ENCODE data around the gene AZGP1.
"Not testable (repeated sequence)": the region's sequence is repeated elsewhere in the genome, so short reads cannot be mapped to it uniquely, and the experiment has no call there.

AZGP1 gene

DNA sequence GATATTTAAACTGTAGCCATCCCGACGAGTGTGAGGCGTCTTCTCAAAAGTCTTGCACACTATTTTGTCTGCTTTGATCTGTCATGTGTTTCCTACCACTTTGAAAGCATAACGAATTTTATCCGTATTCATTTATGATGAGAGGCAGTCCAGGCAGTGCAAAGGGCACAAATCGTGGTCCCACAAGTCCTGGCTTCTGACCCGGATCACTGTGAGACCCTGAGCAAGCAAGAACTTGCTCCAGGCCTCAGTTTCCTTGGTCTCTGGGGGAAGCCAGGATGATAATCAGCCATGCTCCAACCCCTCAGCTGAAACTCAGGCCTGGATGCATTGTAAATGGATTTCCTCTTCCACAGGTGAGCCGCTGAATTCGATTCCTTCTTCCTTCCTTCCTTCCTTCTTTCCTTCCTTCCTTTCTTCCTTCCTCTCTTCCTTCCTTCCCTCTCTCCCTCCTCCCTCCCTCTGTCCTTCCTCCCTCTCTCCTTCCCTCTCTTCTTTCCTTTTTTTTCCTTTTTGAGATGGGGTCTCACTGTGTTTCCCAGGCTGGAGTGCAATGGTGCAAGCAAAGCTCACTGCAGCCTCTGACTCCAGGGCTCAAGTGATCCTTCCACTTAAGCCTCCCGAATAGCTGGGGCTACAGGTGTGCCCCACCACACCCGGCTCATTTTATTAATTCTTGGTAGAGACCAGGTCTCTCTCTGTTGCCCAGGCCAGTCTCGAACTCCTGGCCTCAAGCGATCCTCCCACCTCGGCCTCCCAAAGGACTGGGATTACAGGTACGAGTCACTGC lies 21.1 kb upstream of the AZGP1 start:
- DNase-seq, result no peak

DNA sequence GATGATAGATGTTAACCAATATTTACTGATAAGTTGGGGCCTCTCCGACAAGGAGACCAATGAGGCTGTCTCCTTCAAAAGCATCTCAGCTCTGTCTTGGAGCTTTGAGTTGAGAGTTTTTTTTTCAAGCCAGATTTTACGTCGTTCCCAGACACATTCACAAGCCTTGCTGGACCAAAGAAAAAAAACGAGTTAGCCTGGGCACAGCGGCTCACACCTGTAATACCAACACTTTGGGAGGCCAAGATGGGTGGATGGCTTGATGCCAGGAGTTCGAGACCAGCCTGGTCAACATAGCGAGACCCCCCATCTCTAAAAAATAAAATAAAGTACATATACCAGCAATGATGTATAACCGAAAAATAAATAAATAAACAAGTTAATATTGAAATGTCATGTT lies 19.0 kb upstream of the AZGP1 start:
- no peak for DNase-seq

DNA sequence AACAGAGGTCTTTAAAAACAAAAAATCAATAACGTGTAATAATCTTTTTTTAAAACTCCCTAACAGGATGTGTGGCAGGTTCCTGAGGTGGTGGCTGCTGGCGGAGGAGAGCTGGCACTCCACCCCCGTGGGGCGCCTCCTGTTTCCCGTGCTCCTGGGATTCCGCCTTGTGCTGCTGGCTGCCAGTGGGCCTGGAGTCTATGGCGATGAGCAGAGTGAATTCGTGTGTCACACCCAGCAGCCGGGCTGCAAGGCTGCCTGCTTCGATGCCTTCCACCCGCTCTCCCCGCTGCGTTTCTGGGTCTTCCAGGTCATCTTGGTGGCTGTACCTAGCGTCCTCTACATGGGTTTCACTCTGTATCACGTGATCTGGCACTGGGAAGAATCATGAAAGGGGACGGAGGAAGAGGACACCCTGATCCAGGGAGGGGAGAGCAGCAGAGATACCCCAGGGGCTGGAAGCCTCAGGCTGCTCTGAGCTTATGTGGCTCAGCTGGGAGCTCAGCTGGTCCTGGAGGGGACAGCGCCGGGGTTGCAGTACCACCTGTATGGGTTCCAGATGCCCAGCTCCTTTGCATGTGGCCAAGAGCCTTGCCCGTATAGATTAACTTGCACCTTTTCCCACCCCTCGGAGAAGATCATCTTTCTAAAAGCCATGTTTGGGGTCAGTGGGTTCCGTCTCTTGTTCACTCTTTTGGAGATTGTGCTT lies 16.7 kb upstream of the AZGP1 start:
- no peak for DNase-seq

DNA sequence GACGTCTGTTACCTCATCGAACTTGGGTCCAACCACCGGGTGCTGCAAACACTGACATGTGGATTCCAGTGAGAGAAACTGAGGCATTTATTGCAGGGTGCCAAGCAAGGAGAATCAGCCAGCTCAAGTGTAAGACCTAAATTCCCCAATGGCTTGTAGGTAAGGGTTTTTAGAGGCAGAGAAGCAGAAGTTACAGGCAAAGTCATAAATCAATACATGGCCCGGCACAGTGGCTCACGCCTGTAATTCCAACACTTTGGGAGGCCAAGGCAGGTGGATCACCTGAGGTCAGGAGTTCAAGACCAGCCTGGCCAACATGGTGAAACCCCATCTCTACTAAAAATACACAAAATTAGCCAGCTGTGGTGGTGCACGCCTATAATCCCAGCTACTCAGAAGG lies 15.7 kb upstream of the AZGP1 start:
- DNase-seq, result not testable (repeated sequence)

DNA sequence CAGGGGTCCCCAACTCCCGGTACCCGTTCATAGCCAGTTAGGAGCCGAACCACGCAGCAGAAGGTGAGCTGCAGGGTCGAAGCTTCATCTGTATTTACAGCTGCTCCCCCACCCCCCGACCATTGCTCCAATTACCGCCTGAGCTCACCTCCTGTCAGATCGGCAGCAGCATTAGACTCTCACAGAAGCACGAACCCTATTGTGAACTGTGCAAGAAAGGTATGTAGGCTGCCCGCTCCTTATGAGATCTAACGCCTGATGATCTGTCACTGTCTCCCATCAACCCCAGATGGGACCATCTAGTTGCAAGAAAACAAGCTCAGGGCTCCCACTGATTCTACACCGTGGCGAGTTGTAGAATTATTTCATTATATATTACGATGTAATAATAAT lies 14.6 kb upstream of the AZGP1 start:
- DNase-seq, result no peak

DNA sequence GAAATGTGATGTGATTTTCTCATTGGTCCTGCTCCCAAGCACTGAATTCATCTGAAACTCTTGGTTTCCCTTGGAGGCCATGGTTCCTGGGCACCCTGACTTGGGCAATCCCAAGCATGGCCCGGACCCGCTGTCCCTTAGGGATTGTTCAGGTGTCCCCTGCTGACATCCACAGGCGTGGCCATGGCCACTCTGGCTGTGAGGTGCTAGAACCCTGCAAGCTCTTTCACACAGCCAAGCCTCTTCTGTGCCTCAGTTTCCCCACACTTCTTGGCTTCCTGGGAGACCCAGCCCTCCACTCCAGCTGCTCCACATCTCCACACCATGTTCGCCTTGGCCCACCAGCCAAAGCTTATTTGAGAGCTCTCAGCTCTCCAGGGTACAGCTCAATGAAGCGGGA lies 12.0 kb upstream of the AZGP1 start:
- DNase-seq, result no peak

DNA sequence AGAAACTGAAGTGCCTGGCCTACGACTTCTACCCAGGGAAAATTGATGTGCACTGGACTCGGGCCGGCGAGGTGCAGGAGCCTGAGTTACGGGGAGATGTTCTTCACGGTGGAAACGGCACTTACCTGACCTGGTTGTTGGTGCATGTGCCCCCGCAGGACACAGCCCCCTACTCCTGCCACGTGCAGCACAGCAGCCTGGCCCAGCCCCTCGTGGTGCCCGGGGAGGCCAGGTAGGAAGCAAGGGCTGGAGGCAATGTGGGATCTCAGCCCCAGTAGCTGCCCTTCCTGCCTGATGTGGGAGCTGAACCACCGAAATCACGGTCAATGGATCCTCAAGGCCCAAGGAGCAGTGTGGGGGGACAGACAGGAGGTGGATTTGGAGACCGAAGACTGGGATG lies 11.5 kb upstream of the AZGP1 start:
- DNase-seq, result not testable (repeated sequence)

DNA sequence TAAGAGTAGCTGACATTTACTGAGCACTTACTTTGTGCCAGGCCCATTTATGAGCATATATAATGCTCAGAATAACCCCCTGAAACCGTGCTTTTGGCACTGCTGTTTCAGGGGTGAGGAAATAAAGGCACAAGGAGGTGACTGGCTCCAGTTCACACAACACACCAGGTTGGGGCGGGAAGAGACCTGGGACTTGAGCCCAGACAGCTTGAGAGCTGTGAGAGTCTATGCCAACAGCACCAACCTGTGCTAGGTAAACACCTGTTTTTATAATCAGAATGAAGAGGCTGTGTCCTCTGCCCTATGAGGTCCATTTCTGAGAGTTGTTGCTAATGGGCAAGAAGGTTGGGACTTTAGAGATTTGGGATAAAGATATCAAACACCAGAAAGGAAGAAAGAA lies 8.8 kb upstream of the AZGP1 start:
- DNase-seq, result no peak

DNA sequence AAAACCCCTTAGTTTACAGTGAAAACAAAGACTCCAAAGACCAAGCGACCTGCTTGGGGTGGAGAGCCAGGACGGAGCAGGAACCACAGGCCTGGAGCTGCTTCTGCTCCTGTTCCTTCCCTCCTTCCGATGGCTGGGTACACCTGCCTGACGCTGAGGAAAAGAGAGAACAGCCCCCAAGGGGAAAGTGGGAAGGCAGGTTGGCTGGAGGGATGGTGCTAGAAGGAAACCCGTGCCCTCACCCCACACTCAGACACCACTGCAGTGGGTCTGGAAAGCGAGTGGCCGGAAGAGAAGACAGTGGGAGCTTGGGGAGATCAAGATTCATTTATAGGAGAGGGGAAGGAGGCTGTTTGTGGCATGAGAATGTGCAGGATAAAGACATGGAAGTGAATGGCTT lies 5.2 kb upstream of the AZGP1 start:
- DNase-seq, result not testable (repeated sequence)

DNA sequence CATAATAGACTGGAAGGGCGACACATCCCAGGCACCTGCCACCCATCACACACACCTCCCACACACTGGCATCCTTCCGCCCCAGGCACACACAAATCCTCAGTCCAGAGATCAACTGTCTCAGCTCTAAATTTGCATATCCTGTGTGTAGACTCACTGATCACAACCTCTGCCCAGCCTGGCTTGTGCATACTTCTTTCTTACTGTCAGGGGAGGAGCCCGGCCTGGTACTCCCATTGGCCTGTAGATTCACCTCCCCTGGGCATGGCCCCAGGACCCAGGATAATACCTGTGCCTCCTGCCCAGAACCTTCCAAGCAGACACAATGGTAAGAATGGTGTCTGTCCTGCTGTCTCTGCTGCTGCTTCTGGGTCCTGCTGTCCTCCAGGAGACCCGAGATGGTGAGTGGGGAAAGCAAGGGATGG lies 4.6 kb upstream of the AZGP1 start:
- peak in 1 of 2 experiments; percentile 17 for DNase-seq

DNA sequence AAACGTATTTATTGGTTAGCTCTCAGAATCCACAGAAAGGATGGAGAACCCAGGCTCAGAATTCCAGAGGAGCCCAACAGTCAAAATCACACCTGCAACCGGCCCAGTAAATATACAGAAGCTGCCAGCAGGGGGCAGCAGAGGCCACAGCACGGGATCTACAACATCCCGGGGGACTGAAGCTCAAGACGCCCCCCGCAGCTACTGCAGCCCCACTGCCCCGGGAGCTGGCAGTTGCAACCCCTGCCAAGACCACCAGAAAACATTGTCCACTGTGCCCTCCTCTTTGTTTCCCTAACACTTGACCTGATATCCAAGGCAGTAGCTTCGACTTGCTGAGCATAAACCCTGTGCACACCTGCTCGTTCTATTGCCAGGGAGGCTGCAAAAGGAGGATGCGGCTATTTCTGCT lies 4.0 kb upstream of the AZGP1 start:
- DNase-seq, result peak; percentile 73 to 75

DNA sequence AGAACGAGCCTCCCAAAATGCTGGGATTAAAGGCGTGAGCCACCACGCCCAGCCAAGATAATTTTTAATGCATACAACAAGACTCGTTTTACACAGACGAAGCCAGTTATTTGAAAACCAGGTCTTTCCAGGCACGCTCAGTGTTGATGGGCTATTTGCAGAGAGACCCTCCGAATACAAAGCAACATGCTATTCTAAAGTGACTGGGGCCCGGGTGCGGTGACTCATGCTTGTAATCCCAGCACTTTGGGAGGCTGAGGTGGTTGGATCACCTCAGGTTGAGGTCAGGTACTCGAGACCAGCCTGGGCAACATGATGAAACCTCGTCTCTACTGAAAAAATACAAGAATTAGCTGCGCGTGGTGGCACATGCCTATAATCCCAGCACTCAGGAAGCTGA lies 795 bp upstream of the AZGP1 start:
- DNase-seq, result no peak

DNA sequence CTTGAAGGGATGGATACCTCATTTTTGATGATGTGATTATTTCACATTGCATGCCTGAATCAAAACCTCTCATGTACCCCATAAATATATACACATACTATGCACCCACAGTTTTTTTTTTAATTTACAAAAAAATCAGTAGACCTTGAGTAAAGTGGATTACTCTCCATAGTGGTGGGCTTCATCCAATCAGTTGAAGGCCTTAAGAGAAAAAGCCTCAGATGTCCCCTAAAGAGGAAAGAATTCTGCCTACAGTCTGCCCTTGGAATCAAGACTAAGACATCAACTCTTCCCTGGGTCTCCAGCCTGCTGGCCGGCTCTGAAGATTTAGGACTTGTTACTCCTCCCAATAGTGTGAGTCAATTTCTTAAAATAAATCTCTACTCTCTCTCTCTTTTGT lies 1.1 kb downstream of the AZGP1 start:
- DNase-seq, result no peak

DNA sequence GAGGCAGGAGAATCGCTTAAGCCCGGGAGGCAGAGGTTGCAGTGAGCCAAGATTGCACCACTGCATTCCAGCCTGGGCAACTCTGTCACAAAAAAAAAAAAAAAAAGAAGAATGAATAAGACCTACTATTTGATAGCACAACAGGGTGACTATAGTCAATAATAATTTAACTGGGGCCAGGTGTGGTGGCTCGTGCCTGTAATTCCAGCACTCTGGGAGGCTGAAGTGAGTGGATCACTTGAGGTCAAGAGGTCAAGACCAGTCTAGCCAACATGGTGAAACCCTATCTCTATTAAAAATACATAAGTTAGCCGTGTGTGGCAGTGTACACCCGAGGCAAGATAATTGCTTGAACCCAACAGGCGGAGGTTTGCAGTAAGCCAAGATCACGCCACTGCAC lies 2.0 kb downstream of the AZGP1 start:
- DNase-seq, result not testable (repeated sequence)

DNA sequence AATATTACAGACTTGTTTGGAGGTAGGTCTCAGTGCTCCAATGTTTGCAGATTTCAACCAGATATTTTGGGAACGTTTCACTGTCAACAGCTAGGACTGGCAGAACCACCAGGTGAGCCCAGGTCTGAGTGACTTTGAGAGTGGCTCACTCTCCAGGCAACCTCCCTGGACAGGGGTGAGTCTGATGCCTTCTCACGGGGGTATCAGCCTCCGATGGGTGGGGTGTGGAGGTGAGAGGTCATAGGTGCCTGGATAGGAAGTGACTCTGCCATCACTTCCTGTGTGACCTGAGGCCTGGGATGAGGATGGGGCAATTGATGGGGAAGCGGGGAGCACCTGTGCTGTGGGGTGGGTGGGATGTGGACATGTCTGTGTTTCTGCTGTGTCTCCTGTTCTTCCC lies 4.6 kb downstream of the AZGP1 start:
- no peak for DNase-seq

DNA sequence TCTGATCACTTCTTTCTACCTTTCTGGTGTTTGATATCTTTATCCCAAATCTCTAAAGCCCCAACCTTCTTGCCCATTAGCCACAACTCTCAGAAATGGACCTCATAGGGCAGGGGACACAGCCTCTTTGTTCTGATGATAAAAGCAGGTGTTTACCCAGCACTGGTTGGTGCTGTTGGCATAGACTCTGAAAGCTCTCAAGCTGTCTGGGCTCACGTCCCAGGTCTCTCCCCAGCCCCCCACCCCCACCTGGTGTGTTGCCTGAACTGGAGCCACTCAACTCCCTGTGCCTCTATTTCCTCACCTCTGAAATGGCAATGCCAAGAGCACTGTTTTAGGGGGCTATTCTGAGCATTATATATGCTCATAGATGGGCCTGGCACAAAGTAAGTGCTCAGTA lies 6.0 kb downstream of the AZGP1 start:
- DNase-seq, result not testable (repeated sequence)

DNA sequence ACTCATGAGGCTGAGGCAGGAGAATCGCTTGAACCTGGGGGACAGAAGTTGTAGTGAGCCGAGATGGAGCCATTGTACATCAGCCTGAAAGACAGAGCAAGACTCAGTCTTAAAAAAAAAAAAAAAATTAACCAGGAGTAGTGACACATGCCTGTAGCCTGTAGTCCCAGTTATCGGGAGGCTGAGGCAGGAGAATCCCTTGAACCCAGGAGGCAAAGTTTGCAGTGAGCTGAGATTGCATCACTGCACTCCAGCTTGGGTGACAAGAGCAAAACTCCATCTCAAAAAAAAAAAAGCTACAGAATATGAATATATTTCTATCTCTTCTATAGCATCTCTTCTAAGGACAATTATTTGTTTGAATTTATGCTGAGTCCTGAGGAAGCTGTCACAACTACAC lies 6.5 kb downstream of the AZGP1 start:
- DNase-seq, result no peak

DNA sequence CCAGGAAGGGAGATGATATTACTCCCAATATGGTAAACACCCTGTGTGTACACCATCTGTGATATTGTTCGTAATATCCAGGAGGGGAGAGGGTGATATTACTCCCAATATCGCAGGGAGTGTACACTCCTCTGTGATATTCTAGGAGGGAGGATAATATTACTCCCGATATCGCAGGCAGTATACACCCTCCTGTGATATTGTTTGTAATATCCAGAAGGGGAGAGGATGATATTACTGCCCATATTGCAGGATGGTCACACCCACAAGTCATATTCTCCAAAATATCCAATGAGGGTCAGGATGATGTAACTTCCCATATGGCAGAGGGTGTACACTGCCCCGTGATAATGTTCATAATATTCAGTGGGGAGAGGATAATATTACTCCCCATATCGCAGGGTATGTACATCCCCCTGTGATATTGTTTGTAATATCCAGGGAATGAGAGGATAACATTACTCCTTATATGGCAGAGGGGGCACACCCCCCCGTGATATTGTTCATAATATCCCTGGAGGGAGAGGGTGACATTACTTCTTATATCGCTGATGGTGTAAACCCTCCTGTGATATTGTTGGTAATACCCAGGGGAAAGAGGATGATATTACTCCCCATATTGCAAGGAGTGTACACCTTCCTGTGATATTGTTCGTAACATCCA lies 17.1 kb downstream of the AZGP1 start:
- DNase-seq, result no peak

DNA sequence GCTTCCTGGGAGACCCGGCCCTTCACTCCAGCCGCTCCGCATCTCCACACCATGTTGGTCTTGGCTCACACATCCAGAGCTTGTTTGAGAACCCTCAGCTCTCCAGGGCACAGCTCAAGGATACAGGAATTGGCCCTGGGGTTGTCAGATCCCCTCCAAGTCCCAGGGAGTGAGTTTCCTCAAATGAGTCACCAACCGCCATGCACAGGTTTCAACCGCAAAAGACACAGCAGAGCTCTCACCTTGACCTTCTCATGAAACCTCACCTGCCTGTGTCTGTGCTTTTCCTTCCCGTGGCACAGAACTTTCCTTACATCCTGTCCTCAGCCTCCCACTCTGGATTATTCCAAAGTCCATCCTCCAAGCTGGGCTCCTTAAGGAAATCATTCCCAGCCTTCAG lies 20.6 kb downstream of the AZGP1 start:
- DNase-seq, result no peak

DNA sequence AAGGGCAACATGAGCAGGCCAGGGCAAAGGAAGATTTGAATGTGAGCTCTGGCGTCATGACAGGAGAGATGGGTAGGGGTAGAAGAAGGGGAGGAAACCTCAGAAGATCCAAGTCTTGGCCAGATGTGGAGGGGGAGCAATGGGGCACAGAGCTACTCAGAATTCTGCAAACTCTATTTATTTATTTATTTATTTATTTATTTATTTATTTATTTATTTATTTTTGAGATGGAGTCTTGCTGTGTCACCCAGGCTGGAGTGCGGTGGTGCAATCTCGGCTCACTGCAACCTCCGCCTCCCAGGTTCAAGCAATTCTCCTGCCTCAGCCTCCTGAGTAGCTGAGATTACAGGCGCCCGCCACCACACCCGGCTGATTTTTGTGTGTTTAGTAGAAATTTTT lies 21.2 kb downstream of the AZGP1 start:
- not testable (repeated sequence) for DNase-seq

DNA sequence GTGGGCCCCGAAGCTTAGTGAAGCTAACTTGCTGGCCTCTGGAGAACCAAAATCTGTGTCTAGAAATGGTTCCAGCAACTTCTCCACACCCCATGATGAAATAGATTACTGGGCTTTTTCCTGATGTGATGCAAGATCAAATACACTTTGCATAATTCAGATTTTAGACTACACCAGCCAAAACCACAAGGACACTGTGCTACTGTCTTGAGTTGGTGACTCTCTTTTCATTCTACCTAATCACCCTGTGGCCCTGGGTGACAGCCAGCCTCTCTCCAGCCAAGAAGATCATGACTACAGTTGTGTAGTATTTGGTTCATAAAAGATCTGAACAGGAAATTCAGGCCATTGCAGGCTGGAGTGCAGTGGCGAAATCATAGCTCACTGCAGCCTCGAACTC lies 22.2 kb downstream of the AZGP1 start:
- DNase-seq, result no peak

DNA sequence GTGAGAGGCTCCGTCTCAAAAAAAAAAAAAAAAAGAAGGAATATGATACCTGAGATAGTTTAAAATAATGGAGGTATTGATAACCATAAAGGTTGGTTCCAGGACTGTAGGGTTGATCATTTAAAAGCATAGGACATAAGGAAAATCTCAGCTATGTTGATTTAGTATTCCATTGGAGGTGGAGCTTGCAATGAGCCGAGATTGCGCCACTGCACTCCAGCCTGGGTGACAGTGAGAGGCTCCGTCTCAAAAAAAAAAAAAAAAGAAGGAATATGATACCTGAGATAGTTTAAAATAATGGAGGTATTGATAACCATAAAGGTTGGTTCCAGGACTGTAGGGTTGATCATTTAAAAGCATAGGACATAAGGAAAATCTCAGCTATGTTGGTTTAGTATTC lies 23.2 kb downstream of the AZGP1 start:
- not testable (repeated sequence) for DNase-seq

DNA sequence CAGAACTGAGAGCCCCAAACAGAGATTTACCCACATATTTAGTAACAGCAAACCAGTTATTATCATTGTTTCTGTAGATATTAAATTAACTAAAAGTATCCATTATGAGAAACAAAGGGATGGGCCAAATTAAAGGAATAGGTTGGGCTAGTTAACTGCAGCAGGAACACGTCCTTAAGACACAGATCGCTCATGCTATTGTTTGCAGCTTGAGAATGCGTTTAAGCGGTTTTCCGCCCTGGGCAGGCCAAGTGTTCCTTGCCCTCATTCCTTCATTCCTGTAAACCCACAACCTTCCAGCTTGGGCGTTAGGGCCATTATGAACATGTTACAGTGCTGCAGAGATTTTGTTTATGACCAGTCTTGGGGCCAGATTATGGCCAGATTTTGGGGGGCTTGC lies 25.0 kb downstream of the AZGP1 start:
- DNase-seq, result not testable (repeated sequence)

DNA sequence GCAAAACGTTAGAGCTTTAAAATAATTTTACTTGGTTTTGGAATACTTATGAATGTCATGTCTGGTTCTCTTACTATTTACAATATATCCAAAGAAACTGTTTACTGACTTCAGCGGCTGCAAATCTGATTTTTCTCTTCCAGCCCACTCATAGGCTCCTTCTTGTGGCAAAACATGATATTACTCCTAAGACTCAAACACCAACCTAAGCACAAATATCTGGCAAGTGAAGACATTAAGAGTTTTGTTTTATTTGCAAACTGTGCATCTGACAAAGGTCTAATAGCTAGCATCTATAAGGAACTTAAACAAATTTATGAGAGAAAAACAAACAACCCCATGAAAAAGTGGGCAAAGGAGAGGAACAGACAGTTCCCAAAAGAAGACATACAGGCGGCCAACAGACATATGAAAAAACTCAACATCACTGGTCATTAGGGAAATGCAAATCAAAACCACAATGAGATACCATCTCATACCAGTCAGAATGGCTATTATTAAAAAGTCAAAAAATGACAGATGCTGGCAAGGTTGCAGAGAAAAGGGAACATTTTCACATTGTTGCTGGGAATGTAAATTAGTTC lies 26.1 kb downstream of the AZGP1 start:
- DNase-seq, result no peak
